ENCODE data around the gene UCHL5. TPM values are rescaled to one million over a fixed set of nuclear protein-coding genes. Genes with fewer than 3 reads are reported as not detected.
"Not testable (repeated sequence)": the region's sequence is repeated elsewhere in the genome, so short reads cannot be mapped to it uniquely, and the experiment has no call there.

The UCHL5 gene
- total RNA-seq, 4 donors from 2014 or later = 7.4 to 40.9 (median 23.1) TPM

DNA sequence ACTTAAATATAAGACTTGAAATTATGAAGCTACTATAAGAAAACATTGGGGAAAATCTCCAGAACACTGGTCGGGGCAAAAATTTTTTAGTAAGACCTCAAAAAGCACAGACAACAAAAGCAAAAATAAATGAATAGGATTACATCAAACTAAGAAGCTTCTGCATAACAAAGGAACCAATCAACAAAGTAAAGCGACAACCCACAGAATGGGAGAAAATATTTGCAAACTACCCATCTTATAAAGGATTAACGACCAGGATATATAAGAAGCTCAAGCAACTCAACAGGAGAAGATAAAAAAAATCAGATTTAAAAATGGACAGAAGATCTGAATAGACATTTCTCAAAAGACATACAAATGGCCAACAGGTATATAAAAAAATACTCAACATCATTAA is 19.1 kb downstream of the UCHL5 start:
- no peak for TF ChIP-seq POLR2A (IDR thresholded peaks at IDR 0.05)
- TF ChIP-seq, protein P1, sequence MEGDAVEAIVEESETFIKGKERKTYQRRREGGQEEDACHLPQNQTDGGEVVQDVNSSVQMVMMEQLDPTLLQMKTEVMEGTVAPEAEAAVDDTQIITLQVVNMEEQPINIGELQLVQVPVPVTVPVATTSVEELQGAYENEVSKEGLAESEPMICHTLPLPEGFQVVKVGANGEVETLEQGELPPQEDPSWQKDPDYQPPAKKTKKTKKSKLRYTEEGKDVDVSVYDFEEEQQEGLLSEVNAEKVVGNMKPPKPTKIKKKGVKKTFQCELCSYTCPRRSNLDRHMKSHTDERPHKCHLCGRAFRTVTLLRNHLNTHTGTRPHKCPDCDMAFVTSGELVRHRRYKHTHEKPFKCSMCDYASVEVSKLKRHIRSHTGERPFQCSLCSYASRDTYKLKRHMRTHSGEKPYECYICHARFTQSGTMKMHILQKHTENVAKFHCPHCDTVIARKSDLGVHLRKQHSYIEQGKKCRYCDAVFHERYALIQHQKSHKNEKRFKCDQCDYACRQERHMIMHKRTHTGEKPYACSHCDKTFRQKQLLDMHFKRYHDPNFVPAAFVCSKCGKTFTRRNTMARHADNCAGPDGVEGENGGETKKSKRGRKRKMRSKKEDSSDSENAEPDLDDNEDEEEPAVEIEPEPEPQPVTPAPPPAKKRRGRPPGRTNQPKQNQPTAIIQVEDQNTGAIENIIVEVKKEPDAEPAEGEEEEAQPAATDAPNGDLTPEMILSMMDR (IDR thresholded peaks at IDR 0.05) = no peak
- no peaks in the 10 kb centered on the region for H3K9me3 ChIP-seq
- no peak overlapping the region for H3K27ac ChIP-seq
- no peaks in the 10 kb centered on the region for H3K4me1 ChIP-seq
- no peaks in the 10 kb centered on the region for H3K27me3 ChIP-seq
- no peak overlapping the region for H3K4me3 ChIP-seq
- H3K36me3 ChIP-seq = no peaks in the 10 kb centered on the region
- intact Hi-C loops (cut with DNase I; ENCODE audit: low total_unique reads) = no loop called here
- no peak for DNase-seq

DNA sequence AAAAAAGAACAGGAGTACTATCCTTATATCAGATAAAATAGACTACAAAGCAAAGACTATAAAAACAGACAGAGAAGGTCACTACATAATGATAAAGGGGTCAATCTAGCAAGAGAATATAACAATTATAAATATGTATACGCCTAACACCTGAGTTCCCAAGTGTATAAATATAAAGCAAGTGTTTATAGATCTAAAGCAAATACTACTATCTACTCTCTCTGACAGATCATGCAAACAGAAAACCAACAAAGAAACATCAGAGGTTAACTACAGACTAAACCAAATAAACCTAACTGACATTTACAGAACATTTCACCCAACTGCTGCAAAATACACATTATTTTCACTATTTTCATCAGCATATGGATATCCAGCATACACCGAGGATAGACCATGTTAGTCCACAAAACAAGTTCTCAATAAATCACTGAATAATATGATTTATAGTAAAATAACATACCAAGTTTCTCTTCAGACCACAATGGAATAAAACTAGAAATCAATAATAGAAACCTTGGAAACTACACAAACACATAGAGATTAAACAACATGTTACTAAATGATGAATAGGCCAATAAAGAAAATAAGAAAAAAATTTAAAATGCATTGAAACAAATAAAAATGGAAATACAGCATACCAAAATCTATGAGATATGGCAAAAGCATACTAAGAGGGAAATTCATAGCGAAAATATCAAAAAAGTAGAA is 22.7 kb downstream of the UCHL5 start:
- no peak overlapping the region for H3K4me3 ChIP-seq
- intact Hi-C loops (cut with DNase I; ENCODE audit: low total_unique reads) = no loop called here
- H3K9me3 ChIP-seq = peaks cover 0 to 3% of the 10 kb centered on the region in 2 donors

DNA sequence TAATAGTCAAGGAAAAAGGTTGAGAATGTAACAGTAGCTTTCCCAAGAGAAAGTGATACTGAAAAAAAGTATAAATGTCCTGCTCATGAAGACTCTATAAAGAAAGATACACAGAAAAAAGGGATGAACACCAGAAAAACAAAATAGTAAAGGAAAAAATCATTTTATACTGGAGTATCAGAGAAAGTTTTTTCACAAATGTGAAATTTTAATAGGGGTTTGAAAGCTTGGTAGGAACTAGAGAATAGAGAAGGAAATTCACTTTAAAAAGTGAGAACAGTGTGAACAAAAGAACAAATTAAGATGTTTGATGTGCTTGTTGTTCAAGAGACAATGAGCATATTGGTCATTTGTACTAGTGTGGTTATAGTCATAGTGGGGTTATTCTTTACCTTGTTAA is 25.6 kb downstream of the UCHL5 start:
- Histone ChIP-seq H3K36me3 (peaks cover 0 to 6% of the 10 kb centered on the region in 2 donors), H3K9me3 (peaks cover 0 to 3% of the 10 kb centered on the region in 2 donors), H3K27me3 (no peaks in the 10 kb centered on the region), H3K4me1 (no peaks in the 10 kb centered on the region), H3K4me3 (no peak overlapping the region), H3K27ac (no peak overlapping the region)
- TF ChIP-seq, protein P1 (IDR thresholded peaks at IDR 0.05) = no peak
- TF ChIP-seq POLR2A (IDR thresholded peaks at IDR 0.05) = no peak
- no peak for DNase-seq
- intact Hi-C loops (cut with DNase I; ENCODE audit: low total_unique reads) = no loop called here

More for the DNA sequence above, 22.7 kb downstream of the UCHL5 start:
- Histone ChIP-seq H3K4me1 (no peaks in the 10 kb centered on the region), H3K36me3 (peaks cover 0 to 6% of the 10 kb centered on the region in 2 donors), H3K27me3 (no peaks in the 10 kb centered on the region), H3K27ac (no peak overlapping the region)
- no peak for DNase-seq
- TF ChIP-seq POLR2A (IDR thresholded peaks at IDR 0.05) = no peak
- TF ChIP-seq, protein P1 (IDR thresholded peaks at IDR 0.05) = no peak

DNA sequence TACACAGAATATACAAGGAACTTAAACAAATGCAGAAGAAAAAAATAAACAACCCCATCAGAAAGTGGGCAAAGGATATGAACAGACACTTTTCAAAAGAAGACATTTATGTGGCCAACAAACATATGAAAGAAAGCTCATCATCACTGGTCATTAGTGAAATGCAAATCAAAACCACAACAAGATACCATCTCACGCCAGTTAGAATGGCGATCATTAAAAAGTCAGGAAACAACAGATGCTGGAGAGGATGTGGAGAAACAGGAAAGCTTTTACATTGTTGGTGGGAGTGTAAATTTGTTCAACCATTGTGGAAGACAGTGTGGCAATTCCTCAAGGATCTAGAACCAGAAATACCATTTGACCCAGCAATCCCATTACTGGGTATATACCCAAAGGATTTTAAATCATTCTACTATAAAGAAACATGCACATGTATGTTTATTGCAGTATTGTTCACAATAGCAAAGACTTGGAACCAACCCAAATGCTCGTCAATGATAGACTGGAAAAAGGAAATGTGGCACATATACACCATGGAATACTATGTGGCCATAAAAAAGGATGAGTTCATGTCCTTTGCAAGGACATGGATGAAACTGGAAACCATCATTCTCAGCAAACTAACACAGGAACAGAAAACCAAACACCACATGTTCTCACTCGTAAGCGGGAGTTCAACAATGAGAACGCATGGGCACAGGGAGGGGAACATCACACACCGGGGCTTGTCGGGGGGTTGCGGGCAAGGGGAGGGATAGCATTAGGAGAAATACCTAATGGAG is 26.3 kb downstream of the UCHL5 start:
- intact Hi-C loops (cut with DNase I; ENCODE audit: low total_unique reads); H3K4me3 ChIP-seq; H3K27me3 ChIP-seq; DNase-seq; H3K36me3 ChIP-seq; H3K27ac ChIP-seq; H3K4me1 ChIP-seq; H3K9me3 ChIP-seq: not testable (repeated sequence)

DNA sequence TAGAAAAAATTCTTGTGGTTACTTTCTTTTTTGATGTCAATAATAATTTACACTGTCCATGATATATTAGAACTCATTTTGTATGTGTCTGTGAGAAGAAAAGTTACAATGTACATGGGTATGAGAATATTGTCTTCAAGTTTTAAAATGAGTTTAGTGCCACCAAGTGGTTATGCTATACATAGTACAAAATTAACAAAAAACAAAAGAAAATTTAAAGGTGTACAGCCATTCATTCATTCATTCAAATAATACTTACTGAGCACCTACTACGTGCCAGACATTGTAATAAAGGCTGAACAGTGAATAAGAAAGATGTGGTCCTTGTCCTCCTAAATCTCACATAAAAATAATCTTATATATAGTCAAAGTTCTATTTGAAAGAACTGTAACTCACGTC is 27.7 kb downstream of the UCHL5 start:
- Histone ChIP-seq H3K27ac (no peak overlapping the region), H3K9me3 (peaks cover 0 to 3% of the 10 kb centered on the region in 2 donors), H3K4me1 (no peaks in the 10 kb centered on the region), H3K27me3 (no peaks in the 10 kb centered on the region), H3K4me3 (no peak overlapping the region), H3K36me3 (peaks cover 0 to 6% of the 10 kb centered on the region in 2 donors)
- intact Hi-C loops (cut with DNase I; ENCODE audit: low total_unique reads) = no loop called here
- TF ChIP-seq, protein P1 (IDR thresholded peaks at IDR 0.05) = peak in 1 of 4 experiments; percentile 11
- TF ChIP-seq POLR2A (IDR thresholded peaks at IDR 0.05) = no peak
- DNase-seq = no peak
